Lung (tissue), 12 donors: ENCODE measurements around the gene KCTD17. TPM values are rescaled to one million over a fixed set of nuclear protein-coding genes. Genes with fewer than 3 reads are reported as not detected.

Experiments
- ATAC-seq: fragments of 200-7000 bp; cut with Tn5 transposase; one replicate; pipeline ENCODE4 v1.9.1; 2020; ENCODE audit warnings: moderate number of reproducible peaks; ENCODE audit not compliant: insufficient read depth, low FRiP score
- DNase-seq, 3 donors: peaks; one replicate each; pipeline ENCODE4 v3.0.0-alpha.2; 2013 to 2017
- H3K27ac ChIP-seq, 2 donors: one replicate each; pipeline ENCODE4 v1.5.1; 2013; ENCODE audit warnings: mild to moderate bottlenecking in 2 of 2, moderate library complexity in 2 of 2, control low read depth in 1 of 2, inconsistent platforms in 1 of 2, low read depth in 1 of 2, low read length in 1 of 2
- H3K27me3 ChIP-seq, 3 donors: one replicate each; pipeline ENCODE4 v1.5.1; 2013; ENCODE audit warnings: low read length in 2 of 3; ENCODE audit not compliant: control insufficient read depth in 3 of 3, insufficient read depth in 3 of 3
- H3K36me3 ChIP-seq, 4 donors: one replicate each; pipeline ENCODE4 v1.5.1; 2013; ENCODE audit warnings: low read length in 4 of 4, mild to moderate bottlenecking in 1 of 4, moderate library complexity in 1 of 4; ENCODE audit not compliant: control insufficient read depth in 4 of 4, insufficient read depth in 4 of 4
- H3K4me1 ChIP-seq, 5 donors: one replicate each; pipeline ENCODE4 v1.5.1; 2013; ENCODE audit warnings: low read length in 5 of 5, mild to moderate bottlenecking in 2 of 5, moderate library complexity in 1 of 5; ENCODE audit not compliant: control insufficient read depth in 5 of 5, insufficient read depth in 5 of 5
- H3K4me3 ChIP-seq: one replicate; pipeline ENCODE4 v1.5.1; 2013; ENCODE audit warnings: mild to moderate bottlenecking, control low read depth, moderate library complexity
- H3K9ac ChIP-seq, 2 donors: one replicate each; pipeline ENCODE4 v1.5.1; 2013; ENCODE audit warnings: low read length in 2 of 2, control low read depth in 1 of 2; ENCODE audit not compliant: insufficient read depth in 1 of 2
- H3K9me3 ChIP-seq, 4 donors: one replicate each; pipeline ENCODE4 v1.5.1; 2013; ENCODE audit warnings: low read length in 3 of 4, mild to moderate bottlenecking in 1 of 4, moderate library complexity in 1 of 4; ENCODE audit not compliant: control insufficient read depth in 4 of 4, insufficient read depth in 3 of 4
- WGBS, 2 donors: extraction: QIAGEN DNeasy Blood & Tissue Kit; methylation state at CpG; one replicate each; pipeline ENCODE4 v1.1.7; 2013; 5-methylcytosine and 5-hydroxymethylcytosine counted together
- polyA plus RNA-seq, 2 donors: library from polyadenylated mRNA; stranded (reverse); fragments of 200-250 nt; gene quantifications; one replicate each; pipeline ENCODE4 v1.2.1, GENCODE V29; 2013
- total RNA-seq, 2 donors: library from RNA; depleted of rRNA in 1 of 2; stranded (reverse); fragments of >200 nt in 1 of 2; gene quantifications; one replicate each; pipeline ENCODE4 v1.2.1, GENCODE V29; 2014 to 2021
- TF ChIP-seq, protein P1 (sequence below): IDR thresholded peaks from 2 replicates; pipeline ENCODE4 v1.5.1; 2012; ENCODE audit warnings: mild to moderate bottlenecking; ENCODE audit errors: control extremely low read depth, extremely low read depth
- donor health status: control.
- donor health status: control.
- donor health status: Bipolar disorder and iron deficiency.
- donor health status: healthy.
- donor health status: DM: yes; HTN: yes; CAD: no.

Gene KCTD17
- total and polyA plus RNA-seq, 4 donors = 9.7 to 26.0 (median 18.3) TPM

DNA sequence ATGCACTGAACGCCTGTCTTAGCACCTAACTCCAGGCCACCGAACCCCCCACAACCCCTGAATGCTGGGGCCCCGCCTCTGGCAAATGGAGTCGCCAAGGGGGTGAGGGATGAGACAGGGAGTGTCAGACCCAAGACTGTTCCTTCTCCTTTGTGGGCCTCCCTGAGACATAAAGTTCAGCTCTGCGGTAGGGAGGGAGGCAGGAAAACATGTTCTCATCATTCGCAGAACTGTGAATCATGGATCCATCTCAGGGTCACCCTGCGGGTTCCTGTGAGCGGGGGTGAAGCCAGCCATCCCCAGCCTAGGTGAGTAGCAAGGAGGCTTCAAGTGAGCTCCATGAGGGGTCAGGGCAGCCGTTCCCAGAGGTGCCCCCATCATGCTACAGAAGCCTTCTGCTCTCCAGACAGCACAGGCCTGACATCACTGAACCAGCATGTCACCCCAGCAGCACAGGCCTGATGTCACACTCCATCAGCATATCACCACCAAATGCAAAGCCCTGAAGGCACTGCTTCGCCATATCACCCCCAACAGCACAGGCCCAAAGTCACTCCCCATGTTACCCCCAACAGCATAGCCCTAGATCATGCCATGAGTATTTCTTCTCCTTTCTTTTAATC, 30.8 kb downstream of the KCTD17 start:
- no peak overlapping the region for H3K9ac ChIP-seq
- ATAC-seq = no peak
- TF ChIP-seq, protein P1, sequence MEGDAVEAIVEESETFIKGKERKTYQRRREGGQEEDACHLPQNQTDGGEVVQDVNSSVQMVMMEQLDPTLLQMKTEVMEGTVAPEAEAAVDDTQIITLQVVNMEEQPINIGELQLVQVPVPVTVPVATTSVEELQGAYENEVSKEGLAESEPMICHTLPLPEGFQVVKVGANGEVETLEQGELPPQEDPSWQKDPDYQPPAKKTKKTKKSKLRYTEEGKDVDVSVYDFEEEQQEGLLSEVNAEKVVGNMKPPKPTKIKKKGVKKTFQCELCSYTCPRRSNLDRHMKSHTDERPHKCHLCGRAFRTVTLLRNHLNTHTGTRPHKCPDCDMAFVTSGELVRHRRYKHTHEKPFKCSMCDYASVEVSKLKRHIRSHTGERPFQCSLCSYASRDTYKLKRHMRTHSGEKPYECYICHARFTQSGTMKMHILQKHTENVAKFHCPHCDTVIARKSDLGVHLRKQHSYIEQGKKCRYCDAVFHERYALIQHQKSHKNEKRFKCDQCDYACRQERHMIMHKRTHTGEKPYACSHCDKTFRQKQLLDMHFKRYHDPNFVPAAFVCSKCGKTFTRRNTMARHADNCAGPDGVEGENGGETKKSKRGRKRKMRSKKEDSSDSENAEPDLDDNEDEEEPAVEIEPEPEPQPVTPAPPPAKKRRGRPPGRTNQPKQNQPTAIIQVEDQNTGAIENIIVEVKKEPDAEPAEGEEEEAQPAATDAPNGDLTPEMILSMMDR = no peak
- no peaks in the 10 kb centered on the region for H3K36me3 ChIP-seq
- no peak overlapping the region for H3K27ac ChIP-seq
- H3K27me3 ChIP-seq = no peaks in the 10 kb centered on the region
- peaks cover 0 to 3% (median 0%) of the 10 kb centered on the region in 4 donors for H3K9me3 ChIP-seq
- no peak overlapping the region for H3K4me3 ChIP-seq
- WGBS, 2 donors = 88 to 91% methylated on average over 10 of the region's 10 CpGs
- no peaks in the 10 kb centered on the region for H3K4me1 ChIP-seq
- DNase-seq = no peak

DNA sequence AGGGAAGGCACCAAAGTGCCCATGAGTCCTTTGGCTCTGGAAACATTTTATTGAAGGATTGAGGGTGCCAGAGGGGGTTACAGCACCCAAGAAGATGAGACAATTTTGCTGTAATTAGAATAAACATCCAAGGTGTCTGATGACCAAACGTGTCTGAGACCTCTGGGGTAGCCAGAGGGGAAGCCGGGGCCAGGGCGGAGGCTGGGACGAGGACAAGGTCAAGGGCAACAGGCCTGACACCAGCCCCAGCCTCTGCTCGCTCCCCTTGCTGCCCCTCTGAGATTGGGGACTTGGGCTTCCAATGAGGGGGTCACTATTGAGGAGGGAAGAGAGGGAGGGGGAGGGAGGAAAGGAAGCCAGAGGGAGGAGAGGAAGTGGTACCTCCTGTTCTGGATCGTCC, 32.4 kb downstream of the KCTD17 start:
- H3K9me3 ChIP-seq = no peaks in the 10 kb centered on the region
- ATAC-seq (no peak), DNase-seq (no peak)
- H3K9ac ChIP-seq = no peak overlapping the region
- no peak overlapping the region for H3K27ac ChIP-seq
- TF ChIP-seq, protein P1 = no peak
- H3K4me1 ChIP-seq = no peaks in the 10 kb centered on the region
- H3K36me3 ChIP-seq = no peaks in the 10 kb centered on the region
- H3K4me3 ChIP-seq = no peak overlapping the region
- WGBS, 2 donors = 81% methylated on average over 6 of the region's 6 CpGs
- H3K27me3 ChIP-seq = no peaks in the 10 kb centered on the region

DNA sequence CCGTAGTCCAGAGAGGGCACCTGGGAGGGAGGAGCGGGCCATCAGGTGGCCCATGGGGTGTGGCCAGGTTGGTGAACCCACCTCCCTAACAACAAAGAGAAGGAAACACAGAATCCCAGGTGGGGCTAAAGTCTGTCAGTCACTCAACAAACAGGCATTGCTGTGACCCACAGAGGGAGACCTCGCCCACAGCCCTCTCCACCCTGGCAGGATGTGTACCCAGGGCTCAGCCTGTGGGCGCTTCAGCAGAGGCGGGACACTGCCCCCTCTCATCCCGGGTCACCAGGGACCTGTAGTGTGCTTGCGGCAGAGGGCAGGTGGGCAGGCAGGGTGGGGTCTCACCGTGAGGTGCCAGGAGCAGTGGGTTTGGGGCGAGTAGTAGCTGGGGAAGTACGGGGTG, 32.8 kb downstream of the KCTD17 start:
- no peak overlapping the region for H3K4me3 ChIP-seq
- no peaks in the 10 kb centered on the region for H3K9me3 ChIP-seq
- no peaks in the 10 kb centered on the region for H3K27me3 ChIP-seq
- TF ChIP-seq, protein P1 = no peak
- no peaks in the 10 kb centered on the region for H3K36me3 ChIP-seq
- WGBS, 2 donors = 83 to 91% methylated on average over 10 of the region's 10 CpGs
- ATAC-seq (no peak), DNase-seq (no peak)
- no peaks in the 10 kb centered on the region for H3K4me1 ChIP-seq
- no peak overlapping the region for H3K27ac ChIP-seq
- no peak overlapping the region for H3K9ac ChIP-seq

DNA sequence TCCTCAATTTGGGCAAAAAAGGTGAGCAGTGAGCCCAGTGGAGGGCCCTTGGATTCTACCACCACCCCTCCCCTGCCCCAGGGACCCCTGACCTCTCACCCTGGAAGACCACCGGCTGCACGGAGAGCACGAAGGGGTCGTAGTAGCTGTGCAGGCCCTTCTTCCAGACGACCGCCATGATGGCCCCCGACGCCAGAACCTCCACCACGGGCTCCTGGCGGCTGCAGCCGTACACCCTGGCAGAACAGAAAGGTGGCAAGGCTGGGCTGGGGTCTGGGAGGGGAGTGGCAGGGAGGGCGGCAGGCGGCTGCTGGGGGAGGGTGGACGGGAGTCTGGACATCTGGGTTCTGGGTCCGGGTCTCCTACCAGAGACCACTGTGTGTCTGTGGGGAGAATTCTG, 34.6 kb downstream of the KCTD17 start:
- ATAC-seq = no peak
- no peaks in the 10 kb centered on the region for H3K4me1 ChIP-seq
- no peaks in the 10 kb centered on the region for H3K9me3 ChIP-seq
- H3K27ac ChIP-seq = no peak overlapping the region
- H3K27me3 ChIP-seq = no peaks in the 10 kb centered on the region
- TF ChIP-seq, protein P1 = no peak
- no peak for DNase-seq
- 78 to 80% methylated on average over 14 to 15 of the region's 15 CpGs for WGBS, 2 donors
- no peaks in the 10 kb centered on the region for H3K36me3 ChIP-seq
- H3K9ac ChIP-seq = no peak overlapping the region
- no peak overlapping the region for H3K4me3 ChIP-seq
